HEK293T (cell line): ENCODE measurements around the gene ARHGAP26.

Experiments
- ARNT ChIP-seq: fragments of 450-650 bp; IDR thresholded peaks from 2 replicates; pipeline ENCODE4 v1.6.1; 2017; ENCODE audit warnings: mild to moderate bottlenecking
- BHLHE40 ChIP-seq: fragments of 450-650 bp; IDR thresholded peaks from 2 replicates; pipeline ENCODE4 v1.6.1; 2016; ENCODE audit warnings: mild to moderate bottlenecking, moderate library complexity, borderline replicate concordance
- CTBP1 ChIP-seq: fragments of 450-650 bp; IDR thresholded peaks from 2 replicates; pipeline ENCODE4 v1.6.1; 2016; ENCODE audit warnings: borderline replicate concordance
- ELF4 ChIP-seq: fragments of 450-650 bp; IDR thresholded peaks from 2 replicates; pipeline ENCODE4 v1.6.1; 2017; ENCODE audit warnings: antibody characterized with exemption
- FOXA1 ChIP-seq: fragments of 450-650 bp; IDR thresholded peaks from 2 replicates; pipeline ENCODE4 v1.6.1; 2016; ENCODE audit warnings: mild to moderate bottlenecking
- FOXK2 ChIP-seq: fragments of 450-650 bp; IDR thresholded peaks from 2 replicates; pipeline ENCODE4 v1.6.1; 2016; ENCODE audit warnings: mild to moderate bottlenecking
- FOXM1 ChIP-seq: fragments of 450-650 bp; IDR thresholded peaks from 2 replicates; pipeline ENCODE4 v1.6.1; 2017; ENCODE audit warnings: mild to moderate bottlenecking, borderline replicate concordance
- LEF1 ChIP-seq: fragments of 450-650 bp; IDR thresholded peaks from 2 replicates; pipeline ENCODE4 v1.6.1; 2017; ENCODE audit warnings: mild to moderate bottlenecking, borderline replicate concordance
- NFRKB ChIP-seq: fragments of 450-650 bp; IDR thresholded peaks from 2 replicates; pipeline ENCODE4 v1.6.1; 2016; ENCODE audit warnings: mild to moderate bottlenecking, moderate library complexity
- SP1 ChIP-seq: fragments of 450-650 bp; IDR thresholded peaks from 2 replicates; pipeline ENCODE4 v1.6.1; 2017
- SUZ12 ChIP-seq: fragments of 450-650 bp; IDR thresholded peaks from 2 replicates; pipeline ENCODE4 v1.6.1; 2016; ENCODE audit warnings: mild to moderate bottlenecking
- TARDBP ChIP-seq: fragments of 450-650 bp; IDR thresholded peaks from 2 replicates; pipeline ENCODE4 v1.6.1; 2016
- ZNF384 ChIP-seq: fragments of 450-650 bp; IDR thresholded peaks from 2 replicates; pipeline ENCODE4 v1.6.1; 2016
- TF ChIP-seq, protein P1 (sequence below): fragments of 450-650 bp; IDR thresholded peaks from 2 replicates; pipeline ENCODE4 v1.6.1; 2016

GRCh38 chr5:142935014-142935413 lies 164.8 kb downstream of the ARHGAP26 start:
- TF ChIP-seq ZNF384, result no peak
- no peak for TF ChIP-seq FOXA1
- no peak for TF ChIP-seq FOXK2
- TF ChIP-seq LEF1, result no peak
- no peak for TF ChIP-seq FOXM1
- no peak for TF ChIP-seq SP1
- TF ChIP-seq NFRKB, result no peak
- no peak for TF ChIP-seq CTBP1
- TF ChIP-seq BHLHE40, result no peak
- no peak for TF ChIP-seq SUZ12
- no peak for TF ChIP-seq ELF4
- TF ChIP-seq TARDBP, result no peak
- no peak for TF ChIP-seq ARNT
- TF ChIP-seq, protein P1, sequence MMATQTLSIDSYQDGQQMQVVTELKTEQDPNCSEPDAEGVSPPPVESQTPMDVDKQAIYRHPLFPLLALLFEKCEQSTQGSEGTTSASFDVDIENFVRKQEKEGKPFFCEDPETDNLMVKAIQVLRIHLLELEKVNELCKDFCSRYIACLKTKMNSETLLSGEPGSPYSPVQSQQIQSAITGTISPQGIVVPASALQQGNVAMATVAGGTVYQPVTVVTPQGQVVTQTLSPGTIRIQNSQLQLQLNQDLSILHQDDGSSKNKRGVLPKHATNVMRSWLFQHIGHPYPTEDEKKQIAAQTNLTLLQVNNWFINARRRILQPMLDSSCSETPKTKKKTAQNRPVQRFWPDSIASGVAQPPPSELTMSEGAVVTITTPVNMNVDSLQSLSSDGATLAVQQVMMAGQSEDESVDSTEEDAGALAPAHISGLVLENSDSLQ, result no peak
